GM12873 (cell line): Measurements from ENCODE around the gene CDH13.

ENCODE experiments used
- TF ChIP-seq, protein P1 (sequence below): IDR thresholded peaks from 2 replicates; pipeline ENCODE4 v1.5.1; 2012; ENCODE audit warnings: low read depth, mild to moderate bottlenecking, moderate library complexity, low read length, control low read depth; ENCODE audit not compliant: insufficient read depth; ENCODE audit errors: missing control alignments

Gene CDH13

DNA sequence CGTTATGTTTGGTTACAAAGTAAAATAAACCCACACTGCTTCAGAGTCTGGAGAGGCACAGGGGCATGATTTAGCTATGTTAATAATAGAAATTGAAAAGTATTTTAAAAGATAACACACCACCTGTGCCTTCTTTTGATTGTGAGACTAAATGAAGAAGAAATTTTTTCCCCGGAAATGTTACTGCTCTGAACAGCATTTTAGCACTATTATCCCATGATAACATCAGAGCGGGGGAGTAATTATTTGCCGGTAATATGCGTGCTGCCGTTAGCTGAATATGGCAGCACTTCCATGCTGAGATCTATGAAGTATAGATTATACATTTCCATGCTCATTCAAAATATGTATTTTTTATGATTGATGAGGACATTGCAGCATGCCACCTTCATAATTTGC lies 680.8 kb downstream of the CDH13 start:
- TF ChIP-seq, protein P1, sequence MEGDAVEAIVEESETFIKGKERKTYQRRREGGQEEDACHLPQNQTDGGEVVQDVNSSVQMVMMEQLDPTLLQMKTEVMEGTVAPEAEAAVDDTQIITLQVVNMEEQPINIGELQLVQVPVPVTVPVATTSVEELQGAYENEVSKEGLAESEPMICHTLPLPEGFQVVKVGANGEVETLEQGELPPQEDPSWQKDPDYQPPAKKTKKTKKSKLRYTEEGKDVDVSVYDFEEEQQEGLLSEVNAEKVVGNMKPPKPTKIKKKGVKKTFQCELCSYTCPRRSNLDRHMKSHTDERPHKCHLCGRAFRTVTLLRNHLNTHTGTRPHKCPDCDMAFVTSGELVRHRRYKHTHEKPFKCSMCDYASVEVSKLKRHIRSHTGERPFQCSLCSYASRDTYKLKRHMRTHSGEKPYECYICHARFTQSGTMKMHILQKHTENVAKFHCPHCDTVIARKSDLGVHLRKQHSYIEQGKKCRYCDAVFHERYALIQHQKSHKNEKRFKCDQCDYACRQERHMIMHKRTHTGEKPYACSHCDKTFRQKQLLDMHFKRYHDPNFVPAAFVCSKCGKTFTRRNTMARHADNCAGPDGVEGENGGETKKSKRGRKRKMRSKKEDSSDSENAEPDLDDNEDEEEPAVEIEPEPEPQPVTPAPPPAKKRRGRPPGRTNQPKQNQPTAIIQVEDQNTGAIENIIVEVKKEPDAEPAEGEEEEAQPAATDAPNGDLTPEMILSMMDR, result no peak

DNA sequence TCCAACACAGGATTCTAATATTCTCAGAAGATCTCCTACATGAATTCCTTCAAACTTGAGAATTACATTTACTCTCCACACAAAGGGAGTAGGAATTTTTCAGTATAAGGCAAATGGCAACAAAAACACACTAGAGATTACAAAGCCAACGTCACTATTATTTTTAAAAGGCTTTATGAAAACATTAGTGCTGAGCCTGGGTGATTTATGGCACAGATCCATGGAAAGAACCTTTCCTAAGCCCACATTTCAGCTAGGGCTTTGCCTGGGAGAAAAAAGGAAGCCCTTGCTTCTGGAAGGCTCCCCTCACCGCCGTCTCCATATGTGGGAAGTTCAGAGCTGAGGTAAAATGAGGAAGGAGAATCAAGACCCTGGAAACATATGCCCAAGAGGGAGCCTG lies 681.6 kb downstream of the CDH13 start:
- TF ChIP-seq, protein P1, result no peak

DNA sequence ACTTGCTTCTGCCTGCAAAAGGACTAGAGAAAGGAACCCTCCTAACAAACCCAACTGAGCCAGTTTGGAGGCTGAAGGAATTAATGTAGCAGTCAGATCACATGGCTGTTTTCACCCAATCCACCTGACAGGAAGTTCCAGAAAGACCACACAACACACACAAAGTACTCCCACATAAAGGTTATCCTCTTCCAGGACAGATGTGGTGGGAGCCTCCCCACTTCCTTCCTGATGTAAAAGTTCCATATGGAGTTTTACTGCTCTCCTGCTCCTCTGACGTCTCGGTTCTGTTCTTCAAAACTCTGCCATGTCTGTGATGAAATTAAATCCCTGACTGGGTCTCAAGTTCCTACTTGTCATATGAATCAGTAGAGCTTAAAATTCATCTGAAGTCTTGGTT lies 684.0 kb downstream of the CDH13 start:
- TF ChIP-seq, protein P1, result no peak

DNA sequence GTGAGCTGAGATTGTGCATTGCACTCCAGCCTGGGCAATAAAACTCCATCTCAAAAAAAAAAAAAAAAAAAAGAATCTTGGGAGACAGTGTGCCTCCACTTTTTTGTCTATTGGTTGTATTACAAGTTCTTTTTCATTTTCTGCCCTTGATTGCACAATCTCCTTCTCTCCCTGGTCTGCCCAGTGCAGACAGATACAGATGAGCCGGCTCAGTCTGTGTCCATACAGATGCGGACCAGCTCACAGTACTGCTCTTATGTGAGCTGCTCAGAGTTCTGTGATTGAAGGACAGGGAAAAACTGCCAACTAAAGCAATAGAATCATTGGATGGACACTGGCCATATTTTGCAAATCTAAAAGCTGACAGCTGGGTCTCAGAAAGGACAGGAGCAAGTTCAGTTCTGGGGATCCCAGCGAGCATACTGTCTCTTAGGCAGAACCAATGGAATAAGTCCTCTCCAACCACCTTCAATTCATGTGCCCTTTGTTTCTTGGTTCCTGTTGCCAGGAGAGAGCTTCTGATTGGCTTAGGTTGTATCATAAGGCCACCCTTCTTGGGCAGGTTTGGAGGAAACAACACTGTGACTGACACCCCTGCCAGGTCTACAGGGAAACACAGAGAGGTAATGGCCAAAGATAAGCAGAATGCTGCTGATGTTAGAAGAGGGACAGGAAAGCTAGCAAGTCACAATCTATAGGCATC lies 685.4 kb downstream of the CDH13 start:
- TF ChIP-seq, protein P1, result no peak

DNA sequence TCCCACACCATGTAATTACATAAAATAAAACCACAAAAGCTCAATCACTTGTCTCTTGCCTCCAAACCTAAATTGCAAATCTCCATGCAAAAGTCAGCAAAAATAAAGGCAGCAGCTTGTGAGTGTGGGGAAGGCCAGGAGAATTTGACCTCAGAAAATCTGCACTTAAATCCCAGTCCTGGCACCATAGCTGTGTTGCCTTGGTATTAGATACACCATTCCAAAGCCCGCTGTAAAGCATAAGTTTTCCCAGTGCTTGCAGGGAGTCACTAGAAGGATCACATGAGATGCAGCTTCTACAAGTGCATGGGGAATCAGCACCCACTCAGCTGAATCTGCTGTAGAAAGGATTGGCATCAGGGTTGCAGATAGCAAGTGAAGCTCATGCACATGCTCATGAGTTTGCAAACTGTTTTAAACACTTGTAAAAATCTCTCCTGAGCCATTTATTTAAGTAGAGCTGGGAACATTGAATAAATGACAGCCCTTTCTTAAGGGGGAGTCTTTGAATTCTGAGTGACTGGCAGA lies 686.0 kb downstream of the CDH13 start:
- TF ChIP-seq, protein P1, result no peak

DNA sequence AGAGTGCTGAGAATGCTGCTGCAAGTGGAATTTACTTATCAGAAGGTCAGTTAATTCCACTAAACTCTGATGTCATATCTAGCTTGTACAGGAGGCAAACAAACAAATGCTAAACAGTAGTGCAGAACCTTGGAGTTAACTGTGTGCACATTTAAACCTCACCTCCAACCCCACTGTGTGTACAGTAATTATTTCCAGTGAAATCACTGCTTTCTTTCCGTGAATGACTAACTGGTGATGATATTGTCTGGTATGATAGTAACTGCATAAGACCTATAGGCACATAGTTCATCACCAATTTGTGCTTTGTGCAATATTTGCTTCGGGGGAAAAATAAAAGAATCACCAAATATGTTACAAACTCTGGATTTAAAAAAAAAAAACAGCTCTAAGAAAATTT lies 688.5 kb downstream of the CDH13 start:
- TF ChIP-seq, protein P1, result no peak

DNA sequence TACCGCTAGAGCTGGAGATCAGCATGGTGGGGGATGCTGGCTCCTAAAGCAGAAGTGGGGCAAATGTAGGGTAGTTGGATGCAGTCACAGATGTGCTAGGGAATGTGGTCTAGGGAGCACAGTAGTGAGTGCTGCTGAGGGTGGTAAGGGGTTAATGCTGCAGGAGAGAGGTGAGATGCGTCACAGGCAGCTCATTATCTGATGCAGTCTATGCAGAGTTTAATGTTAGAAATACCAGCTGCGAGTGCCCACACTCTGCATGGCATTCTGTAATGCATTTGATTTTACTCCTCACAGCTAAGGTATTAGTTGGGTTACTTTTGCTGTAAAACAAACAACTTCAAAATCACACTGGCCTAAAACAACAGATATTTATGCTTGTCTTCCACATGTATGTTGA lies 689.7 kb downstream of the CDH13 start:
- TF ChIP-seq, protein P1, result no peak
